DMS 273 (cell line): ENCODE data around the gene CD47.

ENCODE experiments used
- DNase-seq: peaks from one replicate; lab custom pipeline; 2025; ENCODE audit not compliant: unreplicated experiment; lab: John Stamatoyannopoulos, UW

The CD47 gene

DNA sequence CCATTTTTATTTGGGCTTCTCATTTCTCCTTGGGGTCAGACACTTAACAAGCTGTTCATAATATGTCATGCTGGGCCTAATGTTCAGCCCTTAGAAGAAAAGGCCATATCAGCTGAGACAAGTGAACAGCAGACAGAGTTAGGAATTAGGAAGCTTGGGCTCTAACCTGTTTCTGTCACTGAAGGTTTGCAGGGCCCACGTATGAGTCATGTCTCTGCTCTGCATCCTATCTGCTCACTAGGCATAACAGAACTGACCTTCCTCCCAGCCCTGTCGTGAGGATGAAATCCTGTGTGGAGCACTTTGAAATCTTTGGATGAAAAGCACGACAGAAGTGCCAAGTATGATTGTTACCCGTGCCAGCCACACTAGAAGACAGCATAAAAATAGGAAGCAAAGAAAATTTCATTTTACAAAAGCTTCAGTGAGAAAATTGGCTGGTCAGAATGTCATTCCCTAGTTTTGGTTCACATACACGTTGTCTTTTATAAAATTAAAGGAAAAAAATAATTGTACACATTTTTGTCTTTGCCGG, 26.5 kb upstream of the CD47 start:
- DNase-seq = no peak

DNA sequence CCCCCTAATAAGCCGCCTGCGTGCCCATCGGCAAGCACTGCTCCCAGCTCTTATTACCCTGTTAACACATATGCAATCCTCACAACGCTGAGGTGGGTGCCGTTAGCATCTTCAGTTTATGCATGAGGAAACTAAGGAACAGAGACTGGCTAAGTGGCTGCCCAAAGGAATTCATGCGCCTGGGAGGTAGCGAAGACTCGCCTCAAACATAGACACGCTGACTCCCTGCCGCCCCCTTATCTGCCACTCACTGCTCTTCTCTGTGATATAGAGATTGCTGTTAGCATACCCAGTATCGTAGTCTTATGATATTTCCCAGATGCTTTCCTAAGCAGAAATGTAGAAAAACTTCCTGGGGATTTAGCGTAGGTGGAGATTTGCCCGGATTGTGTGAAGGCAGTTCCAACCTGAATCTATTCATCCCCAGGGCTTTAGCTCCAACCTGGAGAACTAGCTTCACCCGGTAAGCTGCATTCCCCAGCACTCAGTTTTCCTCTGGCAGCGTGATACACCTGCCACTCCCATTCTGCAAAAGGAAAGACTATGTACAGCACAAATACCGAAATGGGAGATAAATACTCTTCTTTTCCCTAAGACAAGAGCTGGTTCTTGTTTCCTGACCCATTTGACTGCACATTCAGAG, 23.7 kb upstream of the CD47 start:
- DNase-seq = no peak

DNA sequence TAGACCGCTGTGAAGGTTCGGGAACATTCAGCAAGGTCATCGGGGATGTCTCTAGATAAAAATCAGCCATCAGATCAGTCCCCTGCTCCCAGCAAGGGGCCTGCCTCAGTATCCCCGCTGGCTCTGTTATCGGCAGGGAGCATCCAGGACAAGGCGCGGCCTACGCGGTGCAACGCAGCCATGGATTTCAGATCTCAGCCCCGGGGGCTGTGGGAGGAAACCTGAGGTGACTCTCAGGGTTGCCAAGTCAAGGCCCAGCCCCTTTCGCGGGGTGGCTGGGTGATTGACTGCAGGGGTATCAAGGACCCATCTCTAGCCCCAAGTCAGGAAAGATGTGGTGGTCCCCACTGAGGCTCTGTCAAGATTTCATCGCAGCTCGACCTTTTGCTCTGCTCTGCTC, 23.1 kb upstream of the CD47 start:
- DNase-seq = no peak

DNA sequence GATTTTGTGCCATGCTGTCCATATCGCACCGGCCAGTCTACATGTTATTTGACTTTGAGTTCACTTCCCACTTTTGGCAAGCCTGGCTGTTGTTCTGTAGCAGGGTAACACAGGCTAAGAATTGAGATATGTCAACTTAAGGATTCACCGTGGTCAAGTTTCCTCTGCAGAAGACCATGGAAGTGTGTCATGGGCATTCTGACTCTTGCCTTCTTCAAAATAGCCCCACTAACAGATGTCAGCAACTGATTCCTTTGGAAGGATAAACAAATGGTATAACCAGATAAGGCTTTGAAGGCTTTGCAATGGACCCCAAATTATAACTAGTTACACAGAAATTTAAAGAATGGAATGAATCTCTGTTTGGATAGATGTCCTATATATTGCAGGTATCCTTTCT, 20.1 kb upstream of the CD47 start:
- DNase-seq = no peak

DNA sequence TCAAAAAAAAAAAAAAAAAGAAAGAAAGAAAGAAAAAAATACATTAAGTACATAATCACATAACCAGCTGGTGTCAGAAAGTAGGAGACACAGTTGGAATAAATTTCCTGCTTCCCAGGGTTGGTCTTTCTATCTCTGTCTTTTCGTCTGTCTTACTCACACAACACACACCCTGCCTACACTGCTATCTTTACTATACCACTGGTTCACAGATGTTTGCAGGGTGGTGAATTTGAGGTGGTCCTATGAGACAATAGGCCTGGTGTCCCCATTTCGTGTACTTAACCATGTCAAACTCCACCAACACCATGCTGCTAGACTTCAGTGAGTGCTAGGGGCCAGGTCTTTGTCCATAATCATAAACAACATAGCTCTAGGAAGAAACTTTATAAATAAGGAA, 17.6 kb upstream of the CD47 start:
- no peak for DNase-seq

DNA sequence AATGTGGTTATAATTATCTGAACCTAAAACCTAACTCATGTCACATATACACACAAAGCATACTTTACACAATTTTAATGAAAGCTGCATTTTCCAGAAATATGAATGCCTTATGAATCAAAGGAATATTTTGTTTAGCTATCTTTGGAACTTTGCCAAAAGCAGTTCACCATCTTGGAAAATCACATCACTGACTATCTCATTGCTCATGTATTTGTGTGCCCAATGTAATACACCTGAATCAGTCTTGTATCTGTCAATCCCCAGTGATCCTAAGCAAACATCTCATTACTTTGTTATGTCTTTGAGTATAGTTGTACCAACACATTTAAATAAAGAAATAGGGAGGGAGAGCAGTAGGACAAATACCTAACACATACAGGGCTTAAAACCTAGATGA, 15.6 kb upstream of the CD47 start:
- no peak for DNase-seq

DNA sequence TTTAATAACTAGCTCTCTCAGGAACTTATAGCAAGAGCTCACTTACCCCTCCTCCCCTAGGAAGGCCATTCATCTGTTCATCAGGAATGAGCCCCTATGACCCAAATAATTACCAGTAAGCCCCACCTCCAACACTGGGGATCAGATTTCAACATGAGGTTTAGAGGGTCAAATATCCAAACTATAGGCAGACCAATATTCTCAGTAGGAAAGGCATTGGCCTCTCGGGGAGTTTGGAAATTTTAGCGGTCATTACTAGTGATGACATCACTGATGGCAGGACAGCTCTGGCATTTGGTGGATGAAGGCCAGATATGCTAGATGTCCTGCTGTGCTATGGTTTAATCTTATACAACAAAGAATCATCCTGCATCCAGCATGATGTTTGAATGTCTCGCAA, 15.2 kb upstream of the CD47 start:
- DNase-seq = peak; percentile 24

DNA sequence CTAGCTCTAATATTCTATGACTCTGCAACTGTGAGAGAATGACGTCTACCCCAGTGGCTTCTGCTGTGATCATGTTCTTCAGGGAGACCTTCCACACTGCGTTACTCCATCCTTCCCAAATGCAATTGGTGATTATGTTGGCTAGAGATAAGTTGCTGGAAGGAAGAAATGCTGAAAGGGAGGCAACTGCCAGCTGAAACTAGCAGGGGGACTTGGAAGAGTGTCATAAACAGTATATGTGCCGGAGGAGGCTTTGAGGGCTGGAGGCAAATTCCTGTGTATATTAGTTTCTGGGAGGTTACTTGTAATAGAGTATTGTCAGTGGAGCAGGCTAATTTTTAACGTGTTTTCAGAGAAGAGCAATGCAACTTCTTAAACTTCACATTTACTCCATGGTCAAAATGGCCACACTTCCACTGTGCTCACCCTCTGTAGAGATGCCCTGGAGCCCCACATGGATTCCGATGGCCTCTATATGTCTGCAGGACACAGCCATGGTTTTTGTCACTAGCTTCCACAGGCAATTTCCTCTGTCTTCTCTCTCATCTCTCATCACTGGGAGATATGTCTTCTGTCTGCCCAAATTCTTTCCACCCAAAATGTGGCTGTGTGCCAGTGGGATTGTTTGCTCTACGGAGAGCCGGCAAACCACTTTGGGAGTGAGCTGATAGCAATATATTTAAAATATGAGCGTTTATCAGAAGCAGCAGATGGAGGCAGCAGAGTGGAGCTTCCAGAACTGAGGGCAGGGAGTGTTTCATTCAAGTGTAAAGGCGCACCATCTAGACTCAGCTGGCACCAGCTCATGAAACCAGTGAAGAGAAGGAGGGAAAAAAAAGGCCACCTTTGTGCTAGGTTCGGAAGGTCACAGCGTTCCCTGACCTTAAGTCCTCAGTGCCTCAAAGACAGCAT, 13.3 kb upstream of the CD47 start:
- DNase-seq = peak; percentile 71

DNA sequence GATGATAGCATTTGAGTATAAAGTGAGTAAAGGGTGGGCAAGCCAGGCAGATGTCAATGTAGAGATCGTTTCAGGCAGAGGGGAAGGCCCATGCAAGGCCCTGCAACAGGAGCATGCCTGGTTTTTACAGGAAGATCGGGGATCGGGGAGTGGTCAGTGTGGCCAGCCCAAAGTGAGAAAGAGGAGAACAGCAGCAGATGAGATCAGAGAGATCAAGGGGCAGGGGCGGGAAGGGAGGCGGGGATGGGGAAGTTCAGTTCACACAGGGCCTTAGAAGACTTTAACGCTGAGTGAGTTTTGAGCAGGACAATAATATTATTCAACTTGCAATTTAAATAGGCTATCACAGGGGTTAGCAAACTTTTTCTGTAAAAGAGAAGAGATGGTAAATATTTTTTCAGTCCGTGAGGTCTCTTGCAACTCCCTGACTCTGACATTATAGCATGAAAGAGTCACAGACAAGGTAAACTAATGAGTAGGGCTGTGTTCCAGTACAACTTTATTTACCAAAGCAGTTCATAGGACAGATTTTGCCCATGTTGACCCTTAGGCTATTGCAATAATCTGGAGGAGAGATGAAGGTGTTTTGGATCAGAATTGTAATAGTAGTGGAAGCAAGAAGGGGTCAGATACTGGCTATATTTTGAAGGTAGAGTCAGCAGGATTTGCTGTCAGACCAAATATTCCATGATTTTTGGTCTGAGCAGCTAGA, 12.4 kb upstream of the CD47 start:
- DNase-seq = no peak

DNA sequence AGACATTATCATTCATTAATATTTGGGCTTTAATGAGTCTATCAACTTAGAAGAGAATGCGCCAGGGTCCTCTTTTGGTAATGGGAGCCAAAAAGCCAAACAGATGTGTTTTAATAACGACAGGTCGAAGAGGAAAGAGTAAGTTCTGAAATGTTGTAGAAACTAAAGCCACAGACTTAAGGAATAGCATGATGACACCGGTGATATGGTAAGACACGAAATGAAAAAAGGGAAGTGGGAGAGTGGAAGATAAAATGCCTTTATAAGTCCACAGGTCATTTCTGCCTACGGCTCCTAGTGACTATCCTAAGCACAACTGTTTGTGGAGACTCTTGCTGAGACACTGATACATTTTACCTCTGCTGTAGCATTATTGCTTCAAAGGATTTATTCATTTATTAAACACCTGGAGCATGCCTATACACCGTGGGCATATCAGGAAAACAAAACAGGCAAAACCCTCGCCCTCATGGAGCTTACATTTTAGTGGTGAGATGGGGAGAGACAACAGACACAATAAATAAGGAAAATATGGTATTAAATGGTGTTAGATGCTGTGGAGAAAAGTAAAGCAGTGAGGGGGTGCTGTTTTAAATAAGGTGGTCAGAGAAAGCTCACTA, 11.7 kb upstream of the CD47 start:
- DNase-seq = no peak

DNA sequence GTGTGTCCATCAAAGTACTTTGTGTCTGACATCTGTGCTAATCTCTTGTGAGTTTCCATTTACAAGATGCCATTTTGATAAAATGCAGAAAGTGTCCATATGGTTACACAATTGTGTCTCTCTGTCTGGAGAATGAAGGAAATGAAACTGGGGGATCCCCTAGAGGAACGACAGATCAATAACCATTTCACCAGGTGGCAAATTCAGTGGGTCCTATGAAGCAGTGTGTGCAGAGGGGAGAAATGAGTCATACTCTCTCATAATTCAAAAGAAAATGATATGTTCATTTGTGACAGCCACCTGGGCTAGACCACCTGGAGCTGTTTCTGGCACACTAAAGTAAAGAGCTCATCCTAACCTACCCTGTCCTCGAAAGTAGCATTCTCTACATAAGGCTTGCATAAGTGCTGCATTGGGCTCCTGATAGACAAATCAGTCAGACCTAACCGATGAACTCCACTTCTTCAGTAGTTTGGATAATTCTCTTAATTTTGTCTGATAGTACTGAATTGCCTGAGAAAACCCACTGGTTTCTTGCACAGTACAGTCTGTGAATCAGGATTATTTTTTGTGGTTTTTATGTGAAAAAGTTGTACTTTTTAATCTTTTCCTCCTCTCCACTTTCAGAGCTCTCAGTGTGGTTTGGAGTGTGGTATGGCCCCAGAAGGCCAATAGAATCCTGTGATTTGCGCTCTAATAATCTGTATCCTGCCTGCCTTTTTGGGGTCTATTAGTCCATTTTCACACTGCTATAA, 10.3 kb upstream of the CD47 start:
- peak; percentile 33 for DNase-seq

DNA sequence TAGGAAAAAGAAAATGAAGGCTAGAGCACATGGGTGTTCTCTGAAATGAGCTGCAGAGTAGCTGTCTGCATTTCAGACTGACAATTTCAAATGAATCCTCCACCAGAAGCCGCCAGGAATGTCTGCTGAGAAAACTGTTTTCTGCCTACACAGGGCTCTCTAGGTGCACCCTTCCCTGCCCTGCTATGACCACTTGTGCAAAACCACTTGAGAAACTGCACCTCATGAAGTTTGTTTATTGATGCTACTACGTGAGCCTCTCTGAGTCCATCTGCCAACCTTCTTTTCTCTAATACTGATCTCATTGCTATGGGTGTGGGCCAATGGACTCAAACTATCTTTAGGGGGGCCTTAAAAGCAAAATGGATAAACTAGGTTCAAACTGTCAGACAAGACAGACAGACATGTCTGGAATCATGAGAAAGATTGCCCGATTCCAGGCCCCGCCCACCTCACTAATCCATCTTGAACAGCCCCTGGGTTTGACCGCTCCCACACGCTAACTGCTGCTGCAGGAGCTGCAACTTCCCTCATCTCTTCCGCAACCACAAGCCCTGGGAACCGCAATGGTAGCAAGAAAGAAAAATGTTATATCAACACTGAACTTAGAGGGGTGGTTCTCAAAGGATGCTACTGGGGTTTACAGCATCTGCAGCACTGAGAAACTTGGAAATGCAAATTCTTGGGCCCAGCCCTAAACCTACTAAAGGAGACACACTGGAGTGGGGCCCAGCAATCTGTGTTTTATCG, 9.0 kb upstream of the CD47 start:
- no peak for DNase-seq

DNA sequence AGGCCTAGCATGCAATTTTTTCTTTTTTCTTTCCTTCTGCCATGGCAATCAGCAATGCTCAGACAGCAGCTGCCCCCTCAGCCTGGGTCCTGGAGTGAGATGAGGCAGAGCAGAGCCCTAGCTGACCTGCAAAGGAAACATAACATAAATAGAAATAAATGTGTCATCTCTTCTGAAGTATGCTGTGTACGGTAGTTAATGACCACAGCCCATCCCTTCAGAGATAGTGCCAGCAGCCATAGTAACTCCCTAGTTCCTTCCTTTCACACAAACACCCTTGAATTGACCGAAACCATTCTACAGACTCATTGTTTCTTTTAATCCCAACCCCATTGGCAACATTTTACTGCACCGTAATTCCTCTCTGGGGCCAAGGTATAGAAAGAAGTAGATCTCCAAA, 8.4 kb upstream of the CD47 start:
- no peak for DNase-seq

DNA sequence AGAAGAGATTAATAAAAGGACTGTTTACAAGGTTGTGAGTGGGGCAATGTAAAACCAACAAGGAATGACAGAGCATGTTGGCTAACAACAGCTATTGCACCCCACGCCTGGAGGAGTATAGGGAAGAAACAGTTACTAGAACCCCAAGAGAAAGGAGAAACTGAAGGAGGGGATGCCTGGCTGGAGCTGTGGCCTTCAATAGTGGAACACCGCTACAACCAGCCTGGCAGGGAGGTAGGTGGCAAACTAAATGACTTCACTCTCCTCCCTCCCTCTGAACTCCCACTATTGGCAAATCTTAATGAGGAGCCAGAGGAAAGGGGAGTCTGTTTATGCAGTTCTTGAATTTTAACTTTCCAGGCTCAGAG, 7.2 kb upstream of the CD47 start:
- DNase-seq = no peak

DNA sequence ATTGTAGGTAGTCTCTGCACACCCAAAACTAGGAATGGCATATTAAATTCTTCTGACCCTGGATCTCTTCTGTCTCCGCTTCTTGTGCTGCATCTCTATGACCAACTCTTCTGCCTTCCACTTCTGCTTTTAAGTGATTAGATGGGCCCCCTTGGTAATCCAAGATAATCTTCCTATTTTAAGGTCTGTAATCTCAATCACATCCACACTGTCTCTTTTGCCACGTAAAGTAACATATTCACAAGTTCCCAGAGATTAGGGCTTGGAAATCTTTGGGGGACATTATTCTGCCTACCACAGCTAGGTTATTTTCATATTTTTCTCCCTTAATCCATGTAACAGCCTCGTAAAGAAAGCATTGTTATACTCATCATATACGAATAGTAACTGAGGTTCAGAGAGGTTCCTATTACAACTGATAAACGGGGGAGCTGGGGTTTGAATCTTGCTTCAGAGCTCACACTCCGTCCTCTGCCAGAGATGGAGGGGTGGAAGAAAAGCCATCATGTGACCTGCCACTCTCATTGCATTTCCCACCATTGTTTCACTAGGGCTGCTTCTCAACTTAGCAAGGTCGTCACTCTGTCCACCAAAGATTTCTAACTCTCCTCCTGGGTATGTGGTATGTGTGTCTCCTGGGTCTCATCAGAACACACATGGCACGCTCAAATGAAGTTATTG, 6.6 kb upstream of the CD47 start:
- DNase-seq = no peak

DNA sequence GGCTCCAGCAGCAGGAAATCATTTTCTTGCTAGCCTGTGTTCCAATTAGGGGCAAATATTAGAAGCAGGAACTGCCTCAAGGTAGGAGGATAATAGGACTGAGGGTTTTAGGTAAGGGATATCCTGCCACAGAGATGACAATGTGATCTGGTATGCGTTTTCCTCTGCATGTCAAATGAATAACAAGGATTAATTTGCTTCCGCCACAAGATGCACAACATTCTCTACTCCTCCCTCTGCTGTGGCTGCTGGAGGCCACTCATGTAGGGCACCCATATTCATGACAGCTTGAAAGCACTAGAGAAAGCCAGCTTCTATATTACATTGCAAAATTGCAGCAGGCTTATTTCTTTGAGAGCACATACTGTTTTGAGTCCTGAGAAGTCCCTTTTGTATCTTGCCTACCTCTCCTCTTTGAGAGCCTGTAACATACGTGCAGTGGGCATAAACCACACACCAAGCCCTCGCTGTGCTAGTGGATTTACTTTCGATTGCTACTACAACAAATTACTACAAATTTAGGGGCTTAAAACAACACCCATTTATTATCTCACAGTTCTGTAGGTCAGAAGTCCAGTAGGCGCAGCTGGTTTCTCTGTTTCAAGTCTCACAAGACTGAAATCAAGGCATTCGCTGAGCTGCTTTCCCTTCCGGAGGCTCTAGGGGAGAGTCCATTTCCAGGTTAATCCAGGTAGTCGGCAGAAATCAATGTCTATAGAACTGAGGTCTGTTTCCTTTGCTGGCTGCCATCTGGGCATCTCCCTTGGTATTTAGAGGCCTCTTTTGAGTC, 5.9 kb upstream of the CD47 start:
- DNase-seq = no peak

DNA sequence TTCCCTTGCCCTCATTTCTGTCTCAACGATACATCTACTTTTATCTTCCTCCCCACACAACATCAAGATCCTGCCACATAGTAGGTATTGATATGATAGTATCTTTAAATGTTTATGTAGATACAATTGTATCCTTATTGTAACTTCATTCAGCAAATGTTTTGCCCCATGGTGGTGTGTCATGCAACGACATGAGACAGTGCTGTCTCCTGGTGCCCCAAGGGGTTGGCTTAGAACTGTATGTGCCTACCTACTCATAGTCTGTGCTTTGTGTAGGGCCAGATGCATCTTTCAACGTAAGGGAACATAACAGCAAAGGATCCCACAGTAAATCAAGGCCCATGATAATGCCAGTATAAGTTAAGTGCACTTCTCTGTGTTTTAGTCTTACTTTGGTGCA, 2.8 kb upstream of the CD47 start:
- no peak for DNase-seq

DNA sequence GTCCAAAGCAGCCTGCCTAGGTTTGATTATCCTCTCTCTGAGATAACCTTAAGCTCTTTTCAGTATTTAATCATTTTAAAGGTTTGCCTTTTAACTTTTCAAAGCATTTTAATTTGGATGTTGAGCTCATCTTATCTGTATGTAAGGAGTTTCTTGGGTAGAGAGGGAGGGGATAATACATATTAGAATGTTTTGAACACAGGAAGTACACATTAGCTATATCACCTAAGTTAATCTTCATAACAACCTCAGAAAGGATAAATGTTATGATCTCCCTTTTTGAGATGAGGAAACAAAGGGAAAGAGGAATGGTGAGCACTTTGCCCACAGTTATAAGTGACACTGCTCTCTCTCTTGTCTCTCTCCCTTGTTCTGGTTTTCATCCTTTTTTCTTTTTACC, 2.2 kb upstream of the CD47 start:
- no peak for DNase-seq

DNA sequence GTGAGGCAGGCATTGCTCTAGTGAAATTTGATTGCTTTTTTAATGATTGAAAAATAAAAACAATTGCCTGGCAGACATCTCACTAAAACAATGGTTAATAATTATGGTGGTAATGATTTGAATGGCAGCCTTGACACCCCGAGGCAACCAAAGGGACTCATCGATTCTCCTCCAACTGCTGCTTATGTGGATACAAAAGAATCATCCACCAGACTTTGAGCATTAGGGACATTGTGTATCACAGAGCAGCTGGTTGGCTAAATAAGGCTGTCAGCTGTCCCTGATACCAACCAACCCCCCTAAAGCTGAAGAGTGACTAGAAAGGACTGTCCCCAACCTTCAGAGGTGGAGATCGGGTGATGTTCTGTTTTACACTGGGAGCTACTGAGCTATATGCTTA, 1.7 kb upstream of the CD47 start:
- no peak for DNase-seq
